ENCODE measurements around the gene NCOA1. TPM values are rescaled to one million over a fixed set of nuclear protein-coding genes. Genes with fewer than 3 reads are reported as not detected.

Gene NCOA1
- total RNA-seq, 1 experiment from 2014 or later = 15.4 TPM

- H3K4me1 Mint-ChIP-seq (ENCODE audit: insufficient read depth, unreplicated experiment) = peaks cover 9% of the 10 kb centered on the region
- POLR2A ChIA-PET = no interaction called here
- DNase-seq (ENCODE audit: unreplicated experiment) = no peak
- H3K27ac Mint-ChIP-seq (ENCODE audit: low read depth, unreplicated experiment) = no peak overlapping the region
- H3K9me3 Mint-ChIP-seq (ENCODE audit: unreplicated experiment) = peaks cover 9% of the 10 kb centered on the region
- intact Hi-C loops (cut with micrococcal nuclease) = no loop called here
- no peaks in the 10 kb centered on the region for H3K27me3 Mint-ChIP-seq (ENCODE audit: insufficient read depth, unreplicated experiment)
- CTCF ChIA-PET = no interaction called here
- H3K4me3 Mint-ChIP-seq (ENCODE audit: unreplicated experiment) = no peak overlapping the region
- no peak for TF ChIP-seq CTCF (IDR thresholded peaks at IDR 0.05; ENCODE audit: unreplicated experiment)
- BruUV-seq (replicated peaks) = no TSS peak
- no peaks in the 10 kb centered on the region for H3K36me3 Mint-ChIP-seq (ENCODE audit: insufficient read depth, unreplicated experiment)
Observed at GRCh38 chr2:24517247-24517646, 26.2 kb downstream of the NCOA1 start.

- ChIA-PET POLR2A (no interaction called here), CTCF (interaction anchor here (0.6 kb wide), 1 partner anchor 26 kb away, joined by 3 read pairs; no protein-coding TSS in a partner anchor)
- Mint-ChIP-seq H3K4me1 (ENCODE audit: insufficient read depth, unreplicated experiment) (peaks cover 9% of the 10 kb centered on the region), H3K27me3 (ENCODE audit: insufficient read depth, unreplicated experiment) (no peaks in the 10 kb centered on the region), H3K27ac (ENCODE audit: low read depth, unreplicated experiment) (no peak overlapping the region), H3K9me3 (ENCODE audit: unreplicated experiment) (peaks cover 14% of the 10 kb centered on the region), H3K36me3 (ENCODE audit: insufficient read depth, unreplicated experiment) (no peaks in the 10 kb centered on the region), H3K4me3 (ENCODE audit: unreplicated experiment) (no peak overlapping the region)
- no peak for DNase-seq (ENCODE audit: unreplicated experiment)
- TF ChIP-seq CTCF (IDR thresholded peaks at IDR 0.05; ENCODE audit: unreplicated experiment) = no peak
- intact Hi-C loops (cut with micrococcal nuclease) = no loop called here
- no TSS peak for BruUV-seq (replicated peaks)
Observed at GRCh38 chr2:24520175-24520574, 29.1 kb downstream of the NCOA1 start.

- no peak for TF ChIP-seq CTCF (IDR thresholded peaks at IDR 0.05; ENCODE audit: unreplicated experiment)
- Mint-ChIP-seq H3K27me3 (ENCODE audit: insufficient read depth, unreplicated experiment) (no peaks in the 10 kb centered on the region), H3K36me3 (ENCODE audit: insufficient read depth, unreplicated experiment) (no peaks in the 10 kb centered on the region), H3K4me3 (ENCODE audit: unreplicated experiment) (no peak overlapping the region), H3K27ac (ENCODE audit: low read depth, unreplicated experiment) (no peak overlapping the region), H3K4me1 (ENCODE audit: insufficient read depth, unreplicated experiment) (peaks cover 3% of the 10 kb centered on the region), H3K9me3 (ENCODE audit: unreplicated experiment) (peaks cover 14% of the 10 kb centered on the region)
- ChIA-PET CTCF (interaction anchor here (0.6 kb wide), 1 partner anchor 336 kb away, joined by 4 read pairs; no protein-coding TSS in a partner anchor), POLR2A (no interaction called here)
- no peak for DNase-seq (ENCODE audit: unreplicated experiment)
- BruUV-seq (replicated peaks) = no TSS peak
- intact Hi-C loops (cut with micrococcal nuclease) = no loop called here
Observed at GRCh38 chr2:24521162-24521857, 30.3 kb downstream of the NCOA1 start.

GRCh38 chr2:24521975-24522639 lies 31.1 kb downstream of the NCOA1 start:
- POLR2A ChIA-PET = no interaction called here
- H3K27ac Mint-ChIP-seq (ENCODE audit: low read depth, unreplicated experiment) = no peak overlapping the region
- intact Hi-C loops (cut with micrococcal nuclease) = no loop called here
- H3K36me3 Mint-ChIP-seq (ENCODE audit: insufficient read depth, unreplicated experiment) = no peaks in the 10 kb centered on the region
- no peaks in the 10 kb centered on the region for H3K27me3 Mint-ChIP-seq (ENCODE audit: insufficient read depth, unreplicated experiment)
- DNase-seq (ENCODE audit: unreplicated experiment) = no peak
- no TSS peak for BruUV-seq (replicated peaks)
- H3K4me3 Mint-ChIP-seq (ENCODE audit: unreplicated experiment) = no peak overlapping the region
- H3K4me1 Mint-ChIP-seq (ENCODE audit: insufficient read depth, unreplicated experiment) = peaks cover 3% of the 10 kb centered on the region
- H3K9me3 Mint-ChIP-seq (ENCODE audit: unreplicated experiment) = peaks cover 14% of the 10 kb centered on the region
- CTCF ChIA-PET = interaction anchor here (0.6 kb wide), 1 partner anchor 24 kb away, joined by 3 read pairs; no protein-coding TSS in a partner anchor
- no peak for TF ChIP-seq CTCF (IDR thresholded peaks at IDR 0.05; ENCODE audit: unreplicated experiment)

Data from MCF 10A (cell line).